Neural cell (in vitro differentiated cells): ENCODE measurements around the gene MAGI2. TPM values are rescaled to one million over a fixed set of nuclear protein-coding genes. Genes with fewer than 3 reads are reported as not detected.

Experiments used
- H2AFZ ChIP-seq: fragments of 200-600, 300-800 bp; sonication (generic), shearing (Covaris generic); 2 replicates; pipeline ENCODE4 v1.6.0; 2014; ENCODE audit warnings: low read depth, mild to moderate bottlenecking, antibody characterized with exemption, low read length, moderate library complexity
- H3F3A ChIP-seq: fragments of 200-600 bp; shearing (Covaris generic); 2 replicates; pipeline ENCODE4 v1.6.1; 2016; ENCODE audit warnings: mild to moderate bottlenecking, moderate library complexity, mixed read lengths, antibody characterized with exemption, low read length; ENCODE audit not compliant: insufficient read depth, poor library complexity, severe bottlenecking
- H3K27ac ChIP-seq: fragments of 200-600, 300-800 bp; sonication (generic), shearing (Covaris generic); 2 replicates; pipeline ENCODE4 v1.5.1; 2014; ENCODE audit warnings: mild to moderate bottlenecking, low read length, moderate library complexity
- H3K27me3 ChIP-seq: fragments of 300-800, 200-600 bp; sonication (generic), shearing (Covaris generic); 2 replicates; pipeline ENCODE4 v1.6.0; 2014; ENCODE audit warnings: mild to moderate bottlenecking, low read depth, low read length, moderate library complexity; ENCODE audit not compliant: insufficient read depth
- H3K36me3 ChIP-seq: fragments of 300-800, 200-600 bp; sonication (generic), shearing (Covaris generic); 2 replicates; pipeline ENCODE4 v1.5.1; 2014; ENCODE audit warnings: mild to moderate bottlenecking, antibody characterized with exemption, low read length, moderate library complexity; ENCODE audit not compliant: insufficient read depth
- H3K4me2 ChIP-seq: fragments of 300-800, 200-600 bp; sonication (generic), shearing (Covaris generic); 2 replicates; pipeline ENCODE4 v1.6.0; 2014; ENCODE audit warnings: mild to moderate bottlenecking, low read length
- H3K4me3 ChIP-seq: fragments of 300-800, 200-600 bp; sonication (generic), shearing (Covaris generic); 2 replicates; pipeline ENCODE4 v1.5.1; 2014; ENCODE audit warnings: mild to moderate bottlenecking, low read length, moderate library complexity
- H3K79me2 ChIP-seq: fragments of 200-600 bp; shearing (Covaris generic); replicated peaks from 2 replicates; pipeline ENCODE4 v1.6.0; 2014; ENCODE audit warnings: mild to moderate bottlenecking, low read length, moderate library complexity; ENCODE audit not compliant: insufficient read depth
- H3K9ac ChIP-seq: fragments of 300-800, 200-600 bp; sonication (generic), shearing (Covaris generic); 2 replicates; pipeline ENCODE4 v1.6.1; 2016; ENCODE audit warnings: mild to moderate bottlenecking, low read length, mixed read lengths
- H3K9me2 ChIP-seq: fragments of 200-600 bp; shearing (Covaris generic); 2 replicates; pipeline ENCODE4 v1.6.1; 2016; ENCODE audit warnings: mild to moderate bottlenecking, low read length, mixed read lengths; ENCODE audit not compliant: insufficient read depth
- H3K9me3 ChIP-seq: fragments of 200-600, 300-800 bp; sonication (generic), shearing (Covaris generic); 2 replicates; pipeline ENCODE4 v1.6.1; 2016; ENCODE audit warnings: mild to moderate bottlenecking, mixed run types, low read length, moderate library complexity, mixed read lengths
- H4K20me1 ChIP-seq: fragments of 200-600 bp; shearing (Covaris generic); 2 replicates; pipeline ENCODE4 v1.6.1; 2016; ENCODE audit warnings: mild to moderate bottlenecking, mixed run types; ENCODE audit not compliant: insufficient read depth
- CTCF ChIP-seq: fragments of 450-650 bp; IDR thresholded peaks from 2 replicates; pipeline ENCODE4 v1.5.1; 2014; ENCODE audit warnings: antibody characterized with exemption, mild to moderate bottlenecking, moderate library complexity; ENCODE audit not compliant: poor library complexity, severe bottlenecking
- EP300 ChIP-seq: fragments of 450-650 bp; conservative IDR thresholded peaks from 2 replicates; pipeline ENCODE4 v1.6.1; 2014; ENCODE audit warnings: antibody characterized with exemption, mild to moderate bottlenecking, moderate library complexity; ENCODE audit not compliant: poor library complexity, severe bottlenecking
- EZH2 ChIP-seq: fragments of 200-600, 300-800 bp; shearing (Covaris generic), sonication (generic); IDR thresholded peaks from 2 replicates; pipeline ENCODE4 v1.6.1; 2014; ENCODE audit warnings: antibody characterized with exemption, low read length, borderline replicate concordance, mild to moderate bottlenecking; ENCODE audit not compliant: insufficient read depth, poor library complexity, severe bottlenecking
- MXI1 ChIP-seq: fragments of 450-650 bp; conservative IDR thresholded peaks from 2 replicates; pipeline ENCODE4 v1.6.1; 2014; ENCODE audit warnings: antibody characterized with exemption, mild to moderate bottlenecking; ENCODE audit not compliant: poor library complexity, severe bottlenecking
- POLR2AphosphoS5 ChIP-seq: IDR thresholded peaks from 2 replicates; pipeline ENCODE4 v1.6.1; 2012
- RAD21 ChIP-seq: fragments of 450-650 bp; conservative IDR thresholded peaks from 2 replicates; pipeline ENCODE4 v1.6.1; 2014; ENCODE audit warnings: antibody characterized with exemption, mild to moderate bottlenecking, moderate library complexity
- REST ChIP-seq: IDR thresholded peaks from 2 replicates; pipeline ENCODE4 v1.6.1; 2012; ENCODE audit warnings: borderline replicate concordance
- SMC3 ChIP-seq: fragments of 450-650 bp; conservative IDR thresholded peaks from 2 replicates; pipeline ENCODE4 v1.6.1; 2014; ENCODE audit warnings: antibody characterized with exemption, mild to moderate bottlenecking, moderate library complexity; ENCODE audit not compliant: poor library complexity
- TAF1 ChIP-seq: IDR thresholded peaks from 2 replicates; pipeline ENCODE4 v1.6.1; 2012; ENCODE audit warnings: low read depth
- polyA plus RNA-seq: library from polyadenylated mRNA; depleted of rRNA; stranded (reverse); fragments of >200 nt; gene quantifications from 2 replicates; pipeline ENCODE4 v1.2.3, GENCODE V29; 2014

MAGI2 gene
- polyA plus RNA-seq, 1 donor from 2014 or later: 19.3 TPM

- peaks cover 3% of the 10 kb centered on the region for H3F3A ChIP-seq
- no peak overlapping the region for H3K4me2 ChIP-seq
- H3K79me2 ChIP-seq: peaks cover 13% of the 10 kb centered on the region
Measured at GRCh38 chr7:78709658-78710057, 743.8 kb downstream of the MAGI2 start.

GRCh38 chr7:78704504-78704903 lies 749.0 kb downstream of the MAGI2 start:
- H3K9me2 ChIP-seq: no peaks in the 10 kb centered on the region
- H3K9ac ChIP-seq: no peak overlapping the region
- no peaks in the 10 kb centered on the region for H3K9me3 ChIP-seq
- H3K27me3 ChIP-seq: no peaks in the 10 kb centered on the region
- no peaks in the 10 kb centered on the region for H3K36me3 ChIP-seq
- H3F3A ChIP-seq: no peaks in the 10 kb centered on the region
- H3K27ac ChIP-seq: no peak overlapping the region
- no peak overlapping the region for H3K4me3 ChIP-seq
- no peak overlapping the region for H2AFZ ChIP-seq
- peaks cover 4% of the 10 kb centered on the region for H3K79me2 ChIP-seq
- peaks cover 3% of the 10 kb centered on the region for H4K20me1 ChIP-seq
- no peak overlapping the region for H3K4me2 ChIP-seq
- TF ChIP-seq RAD21 (no peak), EZH2 (no peak), MXI1 (no peak), SMC3 (no peak), CTCF (no peak), POLR2AphosphoS5 (no peak), TAF1 (no peak), REST (no peak)

More at GRCh38 chr7:78709658-78710057, 743.8 kb downstream of the MAGI2 start:
- no peak overlapping the region for H3K27ac ChIP-seq
- H3K9ac ChIP-seq: no peak overlapping the region
- H3K27me3 ChIP-seq: no peaks in the 10 kb centered on the region
- no peak overlapping the region for H3K4me3 ChIP-seq
- peaks cover 3% of the 10 kb centered on the region for H4K20me1 ChIP-seq
- H3K9me2 ChIP-seq: no peaks in the 10 kb centered on the region
- no peaks in the 10 kb centered on the region for H3K9me3 ChIP-seq
- TF ChIP-seq RAD21 (no peak), TAF1 (no peak), POLR2AphosphoS5 (no peak), EP300 (no peak), CTCF (no peak), REST (no peak), SMC3 (no peak)
- H3K36me3 ChIP-seq: no peaks in the 10 kb centered on the region
- H2AFZ ChIP-seq: no peak overlapping the region
